Panc1 (cell line): ENCODE measurements around the gene ASB7. TPM values are rescaled to one million over a fixed set of nuclear protein-coding genes. Genes with fewer than 3 reads are reported as not detected.

ENCODE experiments used
- ATAC-seq: fragments of 200-7000 bp; cut with Tn5 transposase; 2 replicates; pipeline ENCODE4 v1.9.1; 2020; ENCODE audit warnings: mild to moderate bottlenecking, moderate library complexity
- BruUV-seq: library from RNA; stranded (reverse); fragments of 400-500 nt; replicated peaks from 2 replicates; lab custom pipeline; 2021; lab: Mats Ljungman, UMichigan
- CTCF ChIA-PET: fragments of 300-600 bp; sonication (Branson Sonifier 250); formaldehyde crosslinking; loops from one replicate; lab custom pipeline; 2022; ENCODE audit warnings: antibody characterized with exemption; lab: Charles Lee
- POLR2A ChIA-PET: fragments of 300-600 bp; sonication (Branson Sonifier 250); formaldehyde crosslinking; loops from one replicate; lab custom pipeline; 2022; ENCODE audit warnings: antibody characterized with exemption; lab: Charles Lee
- DNase-seq: peaks from one replicate; pipeline ENCODE4 v3.0.0-alpha.2; 2010; ENCODE audit warnings: low read depth, low spot score
- H3K27ac ChIP-seq: 2 replicates; pipeline ENCODE4 v1.5.1; 2011; ENCODE audit warnings: mild to moderate bottlenecking, low read length, inconsistent platforms
- H3K27me3 ChIP-seq: fragments of 200-500 bp; sonication (Bioruptor generic); 2 replicates; pipeline ENCODE4 v1.6.0; 2014; ENCODE audit warnings: low read length, inconsistent platforms; ENCODE audit not compliant: control insufficient read depth, insufficient read depth
- H3K36me3 ChIP-seq: fragments of 200-500 bp; sonication (Bioruptor generic); 2 replicates; pipeline ENCODE4 v1.5.1; 2014; ENCODE audit warnings: inconsistent platforms, mild to moderate bottlenecking, low read length, moderate library complexity; ENCODE audit not compliant: control insufficient read depth, insufficient read depth
- H3K4me1 ChIP-seq: 2 replicates; pipeline ENCODE4 v1.5.1; 2011; ENCODE audit warnings: inconsistent platforms, mild to moderate bottlenecking, low read length, moderate library complexity; ENCODE audit not compliant: control insufficient read depth, insufficient read depth
- H3K4me3 ChIP-seq, 2 experiments: 2 replicates each; pipeline ENCODE4 v1.5.1; 2011 to 2012; ENCODE audit warnings: low read depth in 2 of 2, low read length in 2 of 2, mild to moderate bottlenecking in 2 of 2, inconsistent platforms in 1 of 2, moderate library complexity in 1 of 2
- H3K9me3 ChIP-seq: fragments of 200-500 bp; sonication (Bioruptor generic); 2 replicates; pipeline ENCODE4 v1.5.1; 2014; ENCODE audit warnings: low read depth, mild to moderate bottlenecking, inconsistent platforms, low read length, moderate library complexity; ENCODE audit not compliant: control insufficient read depth, insufficient read depth
- POLR2AphosphoS5 ChIP-seq: IDR thresholded peaks from 2 replicates; pipeline ENCODE4 v1.6.1; 2012; ENCODE audit warnings: mild to moderate bottlenecking, low read depth, low read length, moderate library complexity
- SIN3A ChIP-seq: IDR thresholded peaks from 2 replicates; pipeline ENCODE4 v1.6.1; 2012; ENCODE audit warnings: low read depth, mild to moderate bottlenecking, low read length, moderate library complexity, borderline replicate concordance; ENCODE audit not compliant: insufficient read depth
- TCF7L2 ChIP-seq: IDR thresholded peaks from 2 replicates; pipeline ENCODE4 v1.6.1; 2011; ENCODE audit warnings: mild to moderate bottlenecking, low read depth, low read length, inconsistent platforms
- in situ Hi-C: cut with HindIII; loops from 2 replicates; pipeline ENCODE4 v1.10.0; 2016; ENCODE audit warnings: low sequenced_read_pairs, low pct_unique_long_range_greater_than_20kb
- intact Hi-C: fragments of 100-400 bp; cut with micrococcal nuclease; formaldehyde crosslinking; loops from one replicate; pipeline ENCODE4 v1.10.0; 2022; ENCODE audit not compliant: unreplicated experiment
- total RNA-seq: library from RNA; stranded (reverse); gene quantifications from one replicate; pipeline ENCODE4 v1.2.1, GENCODE V29; 2021; ENCODE audit not compliant: unreplicated experiment
- TF ChIP-seq, protein P1 (sequence below): fragments of 450-650 bp; IDR thresholded peaks from 2 replicates; pipeline ENCODE4 v1.5.1; 2017; ENCODE audit warnings: mild to moderate bottlenecking
- TF ChIP-seq, protein P2 (sequence below), 2 experiments: IDR thresholded peaks; 2 replicates each; pipeline ENCODE4 v1.6.1; 2011 to 2012; ENCODE audit warnings: low read depth in 2 of 2, control low read depth in 1 of 2, low read length in 1 of 2, mild to moderate bottlenecking in 1 of 2, moderate library complexity in 1 of 2; ENCODE audit not compliant: insufficient read depth in 1 of 2

The ASB7 gene
- total RNA-seq, 1 experiment from 2014 or later = 18.1 TPM

DNA sequence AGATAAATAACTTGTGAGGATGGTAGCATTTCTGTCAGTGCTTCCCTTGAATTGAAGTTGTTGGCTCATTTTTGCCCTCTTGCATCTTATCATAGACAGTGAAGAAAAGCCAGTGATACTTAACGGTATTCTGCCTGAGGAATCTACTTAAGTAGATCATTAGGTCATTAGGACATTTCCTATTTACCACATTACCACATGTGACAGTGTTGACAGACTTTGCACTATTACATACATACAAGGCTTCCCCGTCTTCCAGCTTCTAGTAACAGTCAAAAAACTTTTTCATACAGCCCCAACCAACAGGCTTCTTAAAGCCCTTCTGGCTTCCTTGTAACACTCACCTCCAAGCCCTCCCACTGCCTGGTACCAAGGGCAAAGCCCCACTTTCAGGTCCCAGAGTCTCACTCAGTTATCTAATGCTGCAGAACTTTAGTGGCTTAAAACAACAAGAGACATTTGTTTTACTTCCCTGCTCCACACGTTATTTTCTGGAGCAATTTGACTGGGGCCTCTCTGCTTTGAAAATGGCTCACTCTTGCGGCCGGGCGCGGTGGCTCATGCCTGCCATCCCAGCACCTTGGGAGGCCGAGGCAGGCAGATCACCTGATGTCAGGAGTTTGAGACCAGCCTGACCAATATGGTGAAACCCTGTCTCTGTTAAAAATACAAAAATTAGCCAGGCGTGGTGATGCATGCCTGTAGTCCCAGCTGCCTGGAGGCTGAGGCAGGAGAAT lies 40.0 kb downstream of the ASB7 start:
- intact Hi-C loops = no loop called here
- in situ Hi-C loops = no loop called here
- POLR2A ChIA-PET = interaction anchor here (0.6 kb wide), 1 partner anchor 51 kb away, joined by 3 read pairs; no protein-coding TSS in a partner anchor
- H3K36me3 ChIP-seq = no peaks in the 10 kb centered on the region
- no peaks in the 10 kb centered on the region for H3K27me3 ChIP-seq
- H3K27ac ChIP-seq = no peak overlapping the region
- no peak for DNase-seq
- no TSS peak for BruUV-seq
- TF ChIP-seq, protein P1, sequence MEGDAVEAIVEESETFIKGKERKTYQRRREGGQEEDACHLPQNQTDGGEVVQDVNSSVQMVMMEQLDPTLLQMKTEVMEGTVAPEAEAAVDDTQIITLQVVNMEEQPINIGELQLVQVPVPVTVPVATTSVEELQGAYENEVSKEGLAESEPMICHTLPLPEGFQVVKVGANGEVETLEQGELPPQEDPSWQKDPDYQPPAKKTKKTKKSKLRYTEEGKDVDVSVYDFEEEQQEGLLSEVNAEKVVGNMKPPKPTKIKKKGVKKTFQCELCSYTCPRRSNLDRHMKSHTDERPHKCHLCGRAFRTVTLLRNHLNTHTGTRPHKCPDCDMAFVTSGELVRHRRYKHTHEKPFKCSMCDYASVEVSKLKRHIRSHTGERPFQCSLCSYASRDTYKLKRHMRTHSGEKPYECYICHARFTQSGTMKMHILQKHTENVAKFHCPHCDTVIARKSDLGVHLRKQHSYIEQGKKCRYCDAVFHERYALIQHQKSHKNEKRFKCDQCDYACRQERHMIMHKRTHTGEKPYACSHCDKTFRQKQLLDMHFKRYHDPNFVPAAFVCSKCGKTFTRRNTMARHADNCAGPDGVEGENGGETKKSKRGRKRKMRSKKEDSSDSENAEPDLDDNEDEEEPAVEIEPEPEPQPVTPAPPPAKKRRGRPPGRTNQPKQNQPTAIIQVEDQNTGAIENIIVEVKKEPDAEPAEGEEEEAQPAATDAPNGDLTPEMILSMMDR = no peak
- TF ChIP-seq POLR2AphosphoS5 = no peak
- no peak for TF ChIP-seq TCF7L2
- H3K4me1 ChIP-seq = peaks cover 2% of the 10 kb centered on the region; the same call in 1 of the 2 replicates
- CTCF ChIA-PET = no interaction called here
- no peak for ATAC-seq
- no peak overlapping the region for H3K4me3 ChIP-seq
- no peaks in the 10 kb centered on the region for H3K9me3 ChIP-seq

DNA sequence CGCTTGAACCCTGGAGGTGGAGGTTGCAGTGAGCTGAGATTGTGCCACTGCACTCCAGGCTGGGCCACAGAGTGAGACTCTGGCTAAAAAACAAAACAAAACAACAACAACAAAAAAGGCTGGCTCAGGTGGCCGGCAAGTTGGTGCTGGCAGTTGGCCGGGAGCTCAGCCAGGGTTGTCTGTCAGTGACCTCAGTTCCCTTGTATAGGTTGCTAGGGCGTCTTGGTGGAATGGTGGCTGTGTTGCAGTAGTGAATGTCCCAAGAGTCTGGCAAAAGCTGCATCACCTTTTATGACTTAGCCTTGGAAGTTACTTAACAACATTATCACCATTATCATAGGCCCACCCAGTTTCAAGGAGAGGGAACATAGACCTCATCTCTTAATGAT lies 40.6 kb downstream of the ASB7 start:
- DNase-seq (no peak), ATAC-seq (no peak)
- no peaks in the 10 kb centered on the region for H3K9me3 ChIP-seq
- H3K4me3 ChIP-seq = no peak overlapping the region
- no peaks in the 10 kb centered on the region for H3K4me1 ChIP-seq
- in situ Hi-C loops = no loop called here
- POLR2A ChIA-PET = interaction anchor here (0.6 kb wide), 1 partner anchor 51 kb away, joined by 3 read pairs; no protein-coding TSS in a partner anchor
- TF ChIP-seq TCF7L2 (no peak), SIN3A (no peak), POLR2AphosphoS5 (no peak)
- TF ChIP-seq, protein P1 = no peak
- TF ChIP-seq, protein P2, sequence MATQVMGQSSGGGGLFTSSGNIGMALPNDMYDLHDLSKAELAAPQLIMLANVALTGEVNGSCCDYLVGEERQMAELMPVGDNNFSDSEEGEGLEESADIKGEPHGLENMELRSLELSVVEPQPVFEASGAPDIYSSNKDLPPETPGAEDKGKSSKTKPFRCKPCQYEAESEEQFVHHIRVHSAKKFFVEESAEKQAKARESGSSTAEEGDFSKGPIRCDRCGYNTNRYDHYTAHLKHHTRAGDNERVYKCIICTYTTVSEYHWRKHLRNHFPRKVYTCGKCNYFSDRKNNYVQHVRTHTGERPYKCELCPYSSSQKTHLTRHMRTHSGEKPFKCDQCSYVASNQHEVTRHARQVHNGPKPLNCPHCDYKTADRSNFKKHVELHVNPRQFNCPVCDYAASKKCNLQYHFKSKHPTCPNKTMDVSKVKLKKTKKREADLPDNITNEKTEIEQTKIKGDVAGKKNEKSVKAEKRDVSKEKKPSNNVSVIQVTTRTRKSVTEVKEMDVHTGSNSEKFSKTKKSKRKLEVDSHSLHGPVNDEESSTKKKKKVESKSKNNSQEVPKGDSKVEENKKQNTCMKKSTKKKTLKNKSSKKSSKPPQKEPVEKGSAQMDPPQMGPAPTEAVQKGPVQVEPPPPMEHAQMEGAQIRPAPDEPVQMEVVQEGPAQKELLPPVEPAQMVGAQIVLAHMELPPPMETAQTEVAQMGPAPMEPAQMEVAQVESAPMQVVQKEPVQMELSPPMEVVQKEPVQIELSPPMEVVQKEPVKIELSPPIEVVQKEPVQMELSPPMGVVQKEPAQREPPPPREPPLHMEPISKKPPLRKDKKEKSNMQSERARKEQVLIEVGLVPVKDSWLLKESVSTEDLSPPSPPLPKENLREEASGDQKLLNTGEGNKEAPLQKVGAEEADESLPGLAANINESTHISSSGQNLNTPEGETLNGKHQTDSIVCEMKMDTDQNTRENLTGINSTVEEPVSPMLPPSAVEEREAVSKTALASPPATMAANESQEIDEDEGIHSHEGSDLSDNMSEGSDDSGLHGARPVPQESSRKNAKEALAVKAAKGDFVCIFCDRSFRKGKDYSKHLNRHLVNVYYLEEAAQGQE (IDR thresholded peaks at IDR 0.05; ENCODE audit: insufficient read depth in 1 of 2, low read depth in 2 of 2, low read length in 1 of 2) = no peak
- H3K36me3 ChIP-seq = no peaks in the 10 kb centered on the region
- H3K27me3 ChIP-seq = no peaks in the 10 kb centered on the region
- CTCF ChIA-PET = no interaction called here
- intact Hi-C loops = no loop called here
- BruUV-seq = no TSS peak
- H3K27ac ChIP-seq = no peak overlapping the region
